SK-N-SH treated with all-trans-retinoic acid at 6 μM for 48 hours (cell line): ENCODE measurements around the gene SYPL1.

Experiments used
- CREB5 ChIP-seq: fragments of 250-450 bp; sonication (Bioruptor Pico); IDR thresholded peaks from 2 replicates; pipeline ENCODE4 v1.5.1; 2020; ENCODE audit warnings: low read depth, mild to moderate bottlenecking, moderate library complexity
- CSDC2 ChIP-seq: fragments of 250-450 bp; sonication (Bioruptor Pico); IDR thresholded peaks from 2 replicates; pipeline ENCODE4 v1.5.0; 2020; ENCODE audit warnings: mild to moderate bottlenecking, moderate library complexity
- GLIS3 ChIP-seq: fragments of 250-450 bp; sonication (Bioruptor Pico); IDR thresholded peaks from 2 replicates; pipeline ENCODE4 v1.5.0; 2020; ENCODE audit warnings: mild to moderate bottlenecking, moderate library complexity
- ISL1 ChIP-seq: fragments of 250-450 bp; sonication (Bioruptor Pico); IDR thresholded peaks from 2 replicates; pipeline ENCODE4 v2.1.2; 2022; ENCODE audit warnings: mild to moderate bottlenecking, moderate library complexity
- PATZ1 ChIP-seq: fragments of 250-450 bp; sonication (Bioruptor Pico); IDR thresholded peaks from 2 replicates; pipeline ENCODE4 v1.8.0; 2020; ENCODE audit warnings: mild to moderate bottlenecking, moderate library complexity, borderline replicate concordance
- SNAI2 ChIP-seq: fragments of 250-450 bp; sonication (Bioruptor Pico); IDR thresholded peaks from 2 replicates; pipeline ENCODE4 v1.5.0; 2020; ENCODE audit warnings: mild to moderate bottlenecking, moderate library complexity
- TCF4 ChIP-seq: fragments of 250-450 bp; sonication (Bioruptor Pico); IDR thresholded peaks from 2 replicates; pipeline ENCODE4 v1.8.0; 2021; ENCODE audit warnings: mild to moderate bottlenecking, moderate library complexity, borderline replicate concordance
- ZNF8 ChIP-seq: fragments of 450-650 bp; formaldehyde crosslinking; IDR thresholded peaks from 2 replicates; pipeline ENCODE4 v1.5.0; 2020; ENCODE audit warnings: mild to moderate bottlenecking, moderate library complexity

GRCh38 chr7:106085015-106085414 lies 27.1 kb downstream of the SYPL1 start:
- TF ChIP-seq ZNF8 (CRISPR knock-in tag): no peak
- TF ChIP-seq GLIS3 (CRISPR knock-in tag): no peak
- TF ChIP-seq PATZ1 (CRISPR knock-in tag): no peak
- TF ChIP-seq CREB5: no peak
- TF ChIP-seq TCF4 (CRISPR knock-in tag): no peak
- no peak for TF ChIP-seq CSDC2 (CRISPR knock-in tag)
- no peak for TF ChIP-seq ISL1 (CRISPR knock-in tag)
- no peak for TF ChIP-seq SNAI2 (CRISPR knock-in tag)
